ENCODE results near the gene RFX3. TPM values are rescaled to one million over a fixed set of nuclear protein-coding genes. Genes with fewer than 3 reads are reported as not detected.

RFX3 gene
- total and polyA plus RNA-seq, 2 donors (not counting 3 experiments of a cell fraction or from before 2014, with no cell fraction given): 4.8 to 10.5 TPM

DNA sequence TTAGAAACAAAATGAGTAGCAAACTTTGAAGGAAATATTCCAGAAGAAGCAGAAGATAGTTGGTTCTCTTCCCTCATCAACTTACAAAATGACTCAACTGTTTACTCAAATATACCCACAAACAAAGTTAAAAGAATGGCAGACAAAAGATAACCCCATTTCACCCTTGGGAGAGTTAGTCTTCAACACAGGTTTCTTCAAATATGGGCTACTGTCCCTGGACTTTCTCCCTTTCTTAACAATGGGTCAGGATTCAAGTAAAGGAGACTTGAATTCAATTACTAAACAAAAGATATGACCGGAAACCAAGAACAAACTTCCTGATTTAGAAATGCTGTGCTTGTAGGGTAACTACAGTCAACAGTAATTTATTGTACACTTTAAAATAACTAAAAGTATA, 14.2 kb downstream of the RFX3 start:
- ChIA-PET POLR2A (no interaction called here), CTCF (interaction anchor here (0.7 to 1.3 kb wide), 2 partner anchors 70 to 271 kb away, joined by 3 to 4 read pairs; no protein-coding TSS in a partner anchor)
- FAIRE-seq (no peak), DNase-seq (ENCODE audit: low read depth, low spot score) (no peak)
- intact Hi-C loops (cut with micrococcal nuclease) (no loop called here), dilution Hi-C loops (cut with MboI; ENCODE audit: extremely low pct_ligation_motif_present, low sequenced_read_pairs) (no loop called here)
- BruUV-seq (replicated peaks): no TSS peak
- Histone ChIP-seq H3K4me3 (replicated peaks in 1 of 3; ENCODE audit: insufficient read depth in 1 of 3, low read depth in 1 of 3, low read length in 3 of 3) (no peak overlapping the region), H3K9me1 (replicated peaks; ENCODE audit: control insufficient read depth, extremely low read depth, insufficient read depth, low read length) (no peaks in the 10 kb centered on the region), H3K4me2 (ENCODE audit: insufficient read depth, low read length) (no peak overlapping the region), H3K79me2 (ENCODE audit: control insufficient read depth, insufficient read depth, low read length) (no peaks in the 10 kb centered on the region), H4K20me1 (replicated peaks; ENCODE audit: control insufficient read depth, extremely low read depth, insufficient read depth, low read length) (no peaks in the 10 kb centered on the region), H3K36me3 (ENCODE audit: control insufficient read depth in 2 of 2, extremely low read depth in 1 of 2, insufficient read depth in 2 of 2, low read length in 2 of 2) (no peaks in the 10 kb centered on the region), H2AFZ (ENCODE audit: low read depth, low read length) (no peak overlapping the region), H3K27me3 (ENCODE audit: control insufficient read depth in 2 of 2, insufficient read depth in 2 of 2, low read length in 2 of 2) (no peaks in the 10 kb centered on the region), H3K9ac (replicated peaks; ENCODE audit: extremely low read depth, insufficient read depth, low read length) (no peak overlapping the region), H3K27ac (ENCODE audit: insufficient read depth, low read depth, low read length) (no peak overlapping the region), H3K9me3 (replicated peaks; ENCODE audit: control insufficient read depth, insufficient read depth, low read length) (no peaks in the 10 kb centered on the region), H3K4me1 (ENCODE audit: control insufficient read depth, extremely low read depth, insufficient read depth, low read length) (peaks cover 17% of the 10 kb centered on the region)
- TF ChIP-seq CTCF (IDR thresholded peaks at IDR 0.05; ENCODE audit: extremely low read depth in 1 of 2, insufficient read depth in 1 of 2, low read depth in 1 of 2, low read length in 2 of 2): no peak
- TF ChIP-seq, protein P1, sequence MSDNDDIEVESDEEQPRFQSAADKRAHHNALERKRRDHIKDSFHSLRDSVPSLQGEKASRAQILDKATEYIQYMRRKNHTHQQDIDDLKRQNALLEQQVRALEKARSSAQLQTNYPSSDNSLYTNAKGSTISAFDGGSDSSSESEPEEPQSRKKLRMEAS (IDR thresholded peaks at IDR 0.05; ENCODE audit: insufficient read depth, insufficient read length): no peak
- no peak for TF ChIP-seq MYC (IDR thresholded peaks at IDR 0.05; ENCODE audit: low read depth, low read length)
- no peak for TF ChIP-seq EZH2 (IDR thresholded peaks at IDR 0.05; ENCODE audit: borderline replicate concordance, low read depth, low read length, severe bottlenecking)

- no peak overlapping the region for H3K4me2 ChIP-seq (ENCODE audit: insufficient read depth, low read length)
- no peaks in the 10 kb centered on the region for H3K36me3 ChIP-seq (ENCODE audit: control insufficient read depth in 2 of 2, extremely low read depth in 1 of 2, insufficient read depth in 2 of 2, low read length in 2 of 2)
- dilution Hi-C loops (cut with MboI; ENCODE audit: extremely low pct_ligation_motif_present, low sequenced_read_pairs): no loop called here
- TF ChIP-seq POLR2AphosphoS5 (IDR thresholded peaks at IDR 0.05; ENCODE audit: insufficient read depth, low read depth, low read length) (no peak), FOS (IDR thresholded peaks at IDR 0.05; ENCODE audit: borderline replicate concordance, insufficient read depth, low read length) (no peak), CTCF (IDR thresholded peaks at IDR 0.05; ENCODE audit: extremely low read depth in 1 of 2, insufficient read depth in 1 of 2, low read depth in 1 of 2, low read length in 2 of 2) (no peak), MYC (IDR thresholded peaks at IDR 0.05; ENCODE audit: low read depth, low read length) (no peak), JUN (IDR thresholded peaks at IDR 0.05; ENCODE audit: borderline replicate concordance, insufficient read depth, insufficient read length, low read depth) (no peak), EZH2 (IDR thresholded peaks at IDR 0.05; ENCODE audit: borderline replicate concordance, low read depth, low read length, severe bottlenecking) (no peak), GATA2 (IDR thresholded peaks at IDR 0.05; ENCODE audit: insufficient read depth, insufficient read length, low read depth, low read length) (no peak), POLR2A (IDR thresholded peaks at IDR 0.05; ENCODE audit: low read depth, low read length) (no peak)
- TF ChIP-seq, protein P1 (IDR thresholded peaks at IDR 0.05; ENCODE audit: insufficient read depth, insufficient read length): no peak
- H3K9me3 ChIP-seq (replicated peaks; ENCODE audit: control insufficient read depth, insufficient read depth, low read length): no peaks in the 10 kb centered on the region
- POLR2A ChIA-PET: no interaction called here
- no peak overlapping the region for H3K27ac ChIP-seq (ENCODE audit: insufficient read depth, low read depth, low read length)
- no peak overlapping the region for H3K4me3 ChIP-seq (replicated peaks in 1 of 3; ENCODE audit: insufficient read depth in 1 of 3, low read depth in 1 of 3, low read length in 3 of 3)
- CTCF ChIA-PET: interaction anchor here (0.7 to 1.3 kb wide), 2 partner anchors 70 to 270 kb away, joined by 3 to 4 read pairs; no protein-coding TSS in a partner anchor
- BruUV-seq (replicated peaks): no TSS peak
- no peak overlapping the region for H3K9ac ChIP-seq (replicated peaks; ENCODE audit: extremely low read depth, insufficient read depth, low read length)
- no peaks in the 10 kb centered on the region for H3K27me3 ChIP-seq (ENCODE audit: control insufficient read depth in 2 of 2, insufficient read depth in 2 of 2, low read length in 2 of 2)
- no peak for FAIRE-seq
- peaks cover 16% of the 10 kb centered on the region for H3K4me1 ChIP-seq (ENCODE audit: control insufficient read depth, extremely low read depth, insufficient read depth, low read length)
- H2AFZ ChIP-seq (ENCODE audit: low read depth, low read length): no peak overlapping the region
- no peaks in the 10 kb centered on the region for H4K20me1 ChIP-seq (replicated peaks; ENCODE audit: control insufficient read depth, extremely low read depth, insufficient read depth, low read length)
- no peaks in the 10 kb centered on the region for H3K79me2 ChIP-seq (ENCODE audit: control insufficient read depth, insufficient read depth, low read length)
- H3K9me1 ChIP-seq (replicated peaks; ENCODE audit: control insufficient read depth, extremely low read depth, insufficient read depth, low read length): no peaks in the 10 kb centered on the region
- intact Hi-C loops (cut with micrococcal nuclease): no loop called here
- no peak for DNase-seq (ENCODE audit: low read depth, low spot score)
Measured at GRCh38 chr9:3510796-3511195, 15.0 kb downstream of the RFX3 start.
